ENCODE data around the gene SPNS3.

DNA sequence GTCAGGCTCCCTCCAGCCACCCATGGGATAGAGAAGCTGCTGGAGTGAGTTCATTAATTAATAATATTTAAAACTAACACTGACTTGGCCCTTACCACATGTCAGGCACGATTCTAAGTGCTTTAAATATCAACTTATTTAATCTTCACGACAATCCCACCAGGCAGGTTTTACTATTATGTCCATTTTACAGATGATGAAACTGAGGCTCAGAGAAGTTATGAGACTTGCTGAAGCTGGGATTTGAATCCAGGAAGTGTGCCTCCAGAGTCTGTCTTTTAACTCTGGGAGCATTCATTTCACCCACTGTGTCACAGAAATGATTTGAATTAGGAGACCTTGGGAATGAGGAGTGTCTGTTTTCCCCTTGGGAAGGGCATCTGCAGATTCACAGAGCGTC is 8.8 kb downstream of the SPNS3 start:
- TF ChIP-seq ZBTB21 (tag by site-specific recombination; IDR thresholded peaks at IDR 0.05) = no peak
- TF ChIP-seq ZNF362 (tag by site-specific recombination; IDR thresholded peaks at IDR 0.05) = no peak
- TF ChIP-seq, protein P1, sequence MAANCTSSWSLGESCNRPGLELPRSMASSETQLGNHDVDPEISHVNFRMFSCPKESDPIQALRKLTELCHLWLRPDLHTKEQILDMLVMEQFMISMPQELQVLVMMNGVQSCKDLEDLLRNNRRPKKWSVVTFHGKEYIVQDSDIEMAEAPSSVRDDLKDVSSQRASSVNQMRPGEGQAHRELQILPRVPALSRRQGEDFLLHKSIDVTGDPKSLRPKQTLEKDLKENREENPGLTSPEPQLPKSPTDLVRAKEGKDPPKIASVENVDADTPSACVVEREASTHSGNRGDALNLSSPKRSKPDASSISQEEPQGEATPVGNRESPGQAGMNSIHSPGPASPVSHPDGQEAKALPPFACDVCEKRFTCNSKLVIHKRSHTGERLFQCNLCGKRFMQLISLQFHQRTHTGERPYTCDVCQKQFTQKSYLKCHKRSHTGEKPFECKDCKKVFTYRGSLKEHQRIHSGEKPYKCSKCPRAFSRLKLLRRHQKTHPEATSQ (tag by site-specific recombination; IDR thresholded peaks at IDR 0.05) = no peak
- no peak for TF ChIP-seq SCRT1 (tag by site-specific recombination; IDR thresholded peaks at IDR 0.05; ENCODE audit: borderline replicate concordance)
- TF ChIP-seq, protein P2, sequence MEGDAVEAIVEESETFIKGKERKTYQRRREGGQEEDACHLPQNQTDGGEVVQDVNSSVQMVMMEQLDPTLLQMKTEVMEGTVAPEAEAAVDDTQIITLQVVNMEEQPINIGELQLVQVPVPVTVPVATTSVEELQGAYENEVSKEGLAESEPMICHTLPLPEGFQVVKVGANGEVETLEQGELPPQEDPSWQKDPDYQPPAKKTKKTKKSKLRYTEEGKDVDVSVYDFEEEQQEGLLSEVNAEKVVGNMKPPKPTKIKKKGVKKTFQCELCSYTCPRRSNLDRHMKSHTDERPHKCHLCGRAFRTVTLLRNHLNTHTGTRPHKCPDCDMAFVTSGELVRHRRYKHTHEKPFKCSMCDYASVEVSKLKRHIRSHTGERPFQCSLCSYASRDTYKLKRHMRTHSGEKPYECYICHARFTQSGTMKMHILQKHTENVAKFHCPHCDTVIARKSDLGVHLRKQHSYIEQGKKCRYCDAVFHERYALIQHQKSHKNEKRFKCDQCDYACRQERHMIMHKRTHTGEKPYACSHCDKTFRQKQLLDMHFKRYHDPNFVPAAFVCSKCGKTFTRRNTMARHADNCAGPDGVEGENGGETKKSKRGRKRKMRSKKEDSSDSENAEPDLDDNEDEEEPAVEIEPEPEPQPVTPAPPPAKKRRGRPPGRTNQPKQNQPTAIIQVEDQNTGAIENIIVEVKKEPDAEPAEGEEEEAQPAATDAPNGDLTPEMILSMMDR (tag by site-specific recombination; IDR thresholded peaks at IDR 0.05) = no peak

Measured in HEK293 (cell line).